Caco-2 (cell line): Measurements from ENCODE around the gene RPL18A. TPM values are rescaled to one million over a fixed set of nuclear protein-coding genes. Genes with fewer than 3 reads are reported as not detected.

Source experiments
- BruUV-seq: library from RNA; stranded (reverse); fragments of 400-500 nt; replicated peaks from 2 replicates; lab custom pipeline; 2021; lab: Mats Ljungman, UMichigan
- CTCF ChIA-PET: fragments of 300-600 bp; sonication (Branson Sonifier 250); formaldehyde crosslinking; loops from one replicate; lab custom pipeline; 2022; ENCODE audit warnings: antibody characterized with exemption; lab: Charles Lee
- POLR2A ChIA-PET: fragments of 300-600 bp; sonication (Branson Sonifier 250); formaldehyde crosslinking; loops from one replicate; lab custom pipeline; 2022; ENCODE audit warnings: antibody characterized with exemption; lab: Charles Lee
- DNase-seq, 2 experiments: peaks; one replicate each; pipeline versions ENCODE4 v3.0.0 to v3.0.0-alpha.2; 2020 to 2022
- H3K27me3 ChIP-seq: replicated peaks from 2 replicates; pipeline ENCODE4 v1.6.0; 2011; ENCODE audit warnings: low read length; ENCODE audit not compliant: control insufficient read depth, insufficient read depth
- H3K36me3 ChIP-seq: 2 replicates; pipeline ENCODE4 v1.5.1; 2011; ENCODE audit warnings: low read length; ENCODE audit not compliant: control insufficient read depth, insufficient read depth
- H3K4me1 ChIP-seq: fragments of 250-450 bp; sonication (Bioruptor Pico); 2 replicates; pipeline ENCODE4 v1.5.1; 2020; ENCODE audit warnings: mild to moderate bottlenecking
- H3K4me3 ChIP-seq: 2 replicates; pipeline ENCODE4 v1.5.1; 2011; ENCODE audit warnings: low read depth, mild to moderate bottlenecking, control low read depth, low read length
- H3K9me3 ChIP-seq: fragments of 250-450 bp; sonication (Bioruptor Pico); 2 replicates; pipeline ENCODE4 v1.5.1; 2020; ENCODE audit warnings: mild to moderate bottlenecking, moderate library complexity
- H3K27ac Mint-ChIP-seq: one replicate; pipeline ENCODE4 v1.8.0; 2022; ENCODE audit warnings: mixed read lengths; ENCODE audit not compliant: unreplicated experiment
- H3K27me3 Mint-ChIP-seq: one replicate; pipeline ENCODE4 v1.8.0; 2022; ENCODE audit warnings: mixed read lengths; ENCODE audit not compliant: insufficient read depth, unreplicated experiment
- H3K36me3 Mint-ChIP-seq: one replicate; pipeline ENCODE4 v1.8.0; 2022; ENCODE audit warnings: mild to moderate bottlenecking, mixed read lengths; ENCODE audit not compliant: insufficient read depth, unreplicated experiment
- H3K4me1 Mint-ChIP-seq: one replicate; pipeline ENCODE4 v1.8.0; 2022; ENCODE audit warnings: low read depth, mixed read lengths; ENCODE audit not compliant: unreplicated experiment
- H3K4me3 Mint-ChIP-seq: one replicate; pipeline ENCODE4 v1.8.0; 2022; ENCODE audit warnings: mild to moderate bottlenecking, moderate library complexity, mixed read lengths; ENCODE audit not compliant: unreplicated experiment
- H3K9me3 Mint-ChIP-seq: one replicate; pipeline ENCODE4 v1.8.0; 2022; ENCODE audit warnings: mixed read lengths; ENCODE audit not compliant: unreplicated experiment
- intact Hi-C: fragments of 100-400 bp; cut with micrococcal nuclease; formaldehyde crosslinking; loops from one replicate; pipeline ENCODE4 v1.10.0; 2022; ENCODE audit not compliant: unreplicated experiment
- total RNA-seq: library from RNA; stranded (reverse); gene quantifications from 2 replicates; pipeline ENCODE4 v1.2.3, GENCODE V29; 2022
- TF ChIP-seq, protein P1 (sequence below), 2 experiments: fragments of 200-600 bp in 1 of 2; IDR thresholded peaks; 1 replicate in 1 of 2; 2 replicates in 1 of 2; pipeline versions ENCODE4 v1.5.1 to v1.8.0; 2011 to 2022; ENCODE audit warnings: antibody characterized with exemption in 1 of 2, control low read depth in 1 of 2, inconsistent platforms in 1 of 2, low read depth in 1 of 2, low read length in 1 of 2, mild to moderate bottlenecking in 1 of 2, moderate library complexity in 1 of 2; ENCODE audit not compliant: insufficient read depth in 1 of 2, severe bottlenecking in 1 of 2, unreplicated experiment in 1 of 2

The RPL18A gene
- total RNA-seq, 1 experiment from 2014 or later, result 1,599 TPM

DNA sequence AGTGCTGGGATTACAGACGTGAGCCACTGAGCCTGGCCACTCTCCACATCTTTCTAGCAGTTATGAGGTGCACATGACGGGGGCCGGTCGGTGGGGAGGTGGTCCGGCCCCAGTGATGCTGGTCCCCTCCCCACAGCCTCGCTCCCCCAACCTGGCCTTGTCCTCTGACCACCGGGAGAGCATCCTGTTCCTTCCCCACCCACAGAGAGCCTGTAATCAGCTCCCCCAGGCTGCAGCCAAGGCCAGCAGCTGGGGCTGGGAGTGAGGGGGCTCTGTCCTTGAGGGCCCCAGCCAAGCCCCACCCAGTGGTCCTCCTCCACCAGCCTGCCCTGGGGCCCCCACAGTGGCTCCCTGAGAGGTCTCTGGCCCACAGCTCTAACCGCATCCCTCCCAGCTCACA, 35.4 kb upstream of the RPL18A start:
- intact Hi-C loops, result no loop called here
- no peaks in the 10 kb centered on the region for H3K36me3 Mint-ChIP-seq
- CTCF ChIA-PET, result no interaction called here
- Histone ChIP-seq H3K36me3 (no peaks in the 10 kb centered on the region), H3K27me3 (no peaks in the 10 kb centered on the region; the same call in 1 of the 2 replicates), H3K9me3 (no peaks in the 10 kb centered on the region), H3K4me3 (no peak overlapping the region), H3K4me1 (no peaks in the 10 kb centered on the region)
- peaks cover 6% of the 10 kb centered on the region for H3K4me1 Mint-ChIP-seq
- TF ChIP-seq, protein P1, sequence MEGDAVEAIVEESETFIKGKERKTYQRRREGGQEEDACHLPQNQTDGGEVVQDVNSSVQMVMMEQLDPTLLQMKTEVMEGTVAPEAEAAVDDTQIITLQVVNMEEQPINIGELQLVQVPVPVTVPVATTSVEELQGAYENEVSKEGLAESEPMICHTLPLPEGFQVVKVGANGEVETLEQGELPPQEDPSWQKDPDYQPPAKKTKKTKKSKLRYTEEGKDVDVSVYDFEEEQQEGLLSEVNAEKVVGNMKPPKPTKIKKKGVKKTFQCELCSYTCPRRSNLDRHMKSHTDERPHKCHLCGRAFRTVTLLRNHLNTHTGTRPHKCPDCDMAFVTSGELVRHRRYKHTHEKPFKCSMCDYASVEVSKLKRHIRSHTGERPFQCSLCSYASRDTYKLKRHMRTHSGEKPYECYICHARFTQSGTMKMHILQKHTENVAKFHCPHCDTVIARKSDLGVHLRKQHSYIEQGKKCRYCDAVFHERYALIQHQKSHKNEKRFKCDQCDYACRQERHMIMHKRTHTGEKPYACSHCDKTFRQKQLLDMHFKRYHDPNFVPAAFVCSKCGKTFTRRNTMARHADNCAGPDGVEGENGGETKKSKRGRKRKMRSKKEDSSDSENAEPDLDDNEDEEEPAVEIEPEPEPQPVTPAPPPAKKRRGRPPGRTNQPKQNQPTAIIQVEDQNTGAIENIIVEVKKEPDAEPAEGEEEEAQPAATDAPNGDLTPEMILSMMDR (IDR thresholded peaks at IDR 0.05; ENCODE audit: insufficient read depth in 1 of 2, low read depth in 1 of 2, low read length in 1 of 2, severe bottlenecking in 1 of 2, unreplicated experiment in 1 of 2), result no peak
- POLR2A ChIA-PET, result no interaction called here
- BruUV-seq, result no TSS peak
- H3K9me3 Mint-ChIP-seq, result no peaks in the 10 kb centered on the region
- H3K27ac Mint-ChIP-seq, result no peak overlapping the region
- H3K4me3 Mint-ChIP-seq, result no peak overlapping the region
- H3K27me3 Mint-ChIP-seq, result peaks cover 4% of the 10 kb centered on the region
- DNase-seq, result no peak

DNA sequence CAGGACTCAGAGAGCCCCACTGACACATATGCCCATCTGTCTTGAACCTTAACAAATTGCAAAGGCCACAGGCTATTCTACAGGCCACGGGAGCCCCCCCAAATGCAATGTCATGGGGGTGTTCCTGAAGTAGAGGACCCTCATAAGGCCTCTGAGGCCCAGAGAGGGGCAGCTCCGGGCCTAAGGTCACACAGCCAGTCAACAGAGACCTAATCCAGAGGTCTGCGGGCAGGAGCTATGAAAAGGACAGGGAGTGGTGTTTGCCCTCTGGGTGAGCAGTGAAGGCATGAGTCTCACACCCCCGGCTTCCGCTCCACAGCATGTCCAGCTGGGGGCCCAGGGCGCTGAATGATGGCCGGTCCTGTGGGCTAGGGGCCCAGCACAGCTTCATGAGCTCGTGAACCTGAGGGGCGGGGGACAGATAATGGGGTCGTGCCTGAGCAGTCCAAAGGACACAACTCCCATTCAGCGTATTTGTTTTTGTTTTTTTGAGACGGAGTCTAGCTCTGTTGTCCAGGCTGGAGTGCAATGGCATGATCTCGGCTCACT, 33.1 kb upstream of the RPL18A start:
- H3K36me3 Mint-ChIP-seq, result no peaks in the 10 kb centered on the region
- Histone ChIP-seq H3K4me1 (no peaks in the 10 kb centered on the region), H3K36me3 (no peaks in the 10 kb centered on the region), H3K4me3 (no peak overlapping the region), H3K9me3 (no peaks in the 10 kb centered on the region), H3K27me3 (no peaks in the 10 kb centered on the region; the same call in 1 of the 2 replicates)
- H3K4me1 Mint-ChIP-seq, result peaks cover 6% of the 10 kb centered on the region
- ChIA-PET POLR2A (no interaction called here), CTCF (no interaction called here)
- no peaks in the 10 kb centered on the region for H3K9me3 Mint-ChIP-seq
- DNase-seq, result no peak
- intact Hi-C loops, result no loop called here
- BruUV-seq, result no TSS peak
- H3K27ac Mint-ChIP-seq, result no peak overlapping the region
- TF ChIP-seq, protein P1 (IDR thresholded peaks at IDR 0.05; ENCODE audit: insufficient read depth in 1 of 2, low read depth in 1 of 2, low read length in 1 of 2, severe bottlenecking in 1 of 2, unreplicated experiment in 1 of 2), result no peak
- H3K27me3 Mint-ChIP-seq, result peaks cover 4% of the 10 kb centered on the region
- H3K4me3 Mint-ChIP-seq, result no peak overlapping the region

DNA sequence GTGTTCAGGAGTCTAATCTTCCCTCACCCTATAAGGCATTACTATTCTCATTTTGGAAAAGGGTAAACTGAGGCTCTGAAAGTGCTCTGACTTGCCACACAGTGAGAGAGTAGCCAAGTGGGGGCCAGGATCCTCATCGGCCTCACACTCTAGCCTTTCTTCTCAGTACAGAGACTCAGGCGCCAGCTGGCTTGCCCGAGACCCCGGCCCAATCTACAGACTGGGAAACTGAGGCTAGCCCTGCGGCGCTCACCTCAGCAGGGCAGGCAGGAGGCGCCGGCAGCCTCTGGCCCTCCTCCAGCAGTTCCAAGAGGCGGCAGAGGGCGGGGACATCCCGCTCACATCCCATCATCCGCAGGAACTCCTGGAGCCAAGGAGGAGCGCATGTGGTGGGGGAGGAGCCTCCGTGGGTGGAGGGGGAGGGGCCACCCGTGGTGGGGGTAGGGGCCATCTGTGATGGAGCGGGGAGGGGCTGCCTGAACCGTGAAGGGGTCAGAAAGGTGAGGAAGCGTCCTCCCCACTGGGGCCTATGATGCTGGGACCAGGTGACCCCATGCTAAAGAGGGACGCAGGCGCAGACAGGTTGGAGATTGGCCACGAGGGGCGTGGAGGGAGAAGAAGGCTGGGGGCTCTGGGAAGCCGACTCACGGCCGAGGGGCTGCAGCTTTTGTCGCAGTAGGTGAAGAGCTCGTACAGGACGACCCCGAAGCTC, 29.7 kb upstream of the RPL18A start:
- BruUV-seq, result no TSS peak
- peaks cover 4% of the 10 kb centered on the region for H3K27me3 Mint-ChIP-seq
- Histone ChIP-seq H3K36me3 (no peaks in the 10 kb centered on the region), H3K9me3 (no peaks in the 10 kb centered on the region), H3K27me3 (no peaks in the 10 kb centered on the region; the same call in none of the 2 replicates), H3K4me3 (no peak overlapping the region), H3K4me1 (no peaks in the 10 kb centered on the region)
- H3K36me3 Mint-ChIP-seq, result no peaks in the 10 kb centered on the region
- POLR2A ChIA-PET, result no interaction called here
- H3K4me1 Mint-ChIP-seq, result peaks cover 6% of the 10 kb centered on the region
- no peak overlapping the region for H3K4me3 Mint-ChIP-seq
- no peak overlapping the region for H3K27ac Mint-ChIP-seq
- H3K9me3 Mint-ChIP-seq, result no peaks in the 10 kb centered on the region
- TF ChIP-seq, protein P1 (IDR thresholded peaks at IDR 0.05; ENCODE audit: insufficient read depth in 1 of 2, low read depth in 1 of 2, low read length in 1 of 2, severe bottlenecking in 1 of 2, unreplicated experiment in 1 of 2), result no peak
- DNase-seq, result no peak
- CTCF ChIA-PET, result interaction anchor here (0.6 kb wide), 1 partner anchor 29 kb away, joined by 5 read pairs; no protein-coding TSS in a partner anchor
- intact Hi-C loops, result no loop called here
